ENCODE measurements around the gene MIDN.

The MIDN gene

GRCh38 chr19:1308718-1309117 lies 60.3 kb downstream of the MIDN start:
- DNase-seq (ENCODE audit: low read depth) = no peak
- no peak for TF ChIP-seq CTCF (IDR thresholded peaks at IDR 0.05; ENCODE audit: insufficient read depth, low read depth, low read length, missing control alignments)
- H3K4me3 ChIP-seq (ENCODE audit: low read depth, low read length) = no peak overlapping the region

Measured in GM12865 (cell line).